ENCODE data around the gene TNFRSF4. TPM values are rescaled to one million over a fixed set of nuclear protein-coding genes. Genes with fewer than 3 reads are reported as not detected.

TNFRSF4 gene
- total and polyA plus RNA-seq, 10 of the 15 experiments (the other 5 are each of a cell fraction or from before 2014, with no cell fraction given) = 0.05 to 7.3 (median 2.5) TPM; not detected in 1

DNA sequence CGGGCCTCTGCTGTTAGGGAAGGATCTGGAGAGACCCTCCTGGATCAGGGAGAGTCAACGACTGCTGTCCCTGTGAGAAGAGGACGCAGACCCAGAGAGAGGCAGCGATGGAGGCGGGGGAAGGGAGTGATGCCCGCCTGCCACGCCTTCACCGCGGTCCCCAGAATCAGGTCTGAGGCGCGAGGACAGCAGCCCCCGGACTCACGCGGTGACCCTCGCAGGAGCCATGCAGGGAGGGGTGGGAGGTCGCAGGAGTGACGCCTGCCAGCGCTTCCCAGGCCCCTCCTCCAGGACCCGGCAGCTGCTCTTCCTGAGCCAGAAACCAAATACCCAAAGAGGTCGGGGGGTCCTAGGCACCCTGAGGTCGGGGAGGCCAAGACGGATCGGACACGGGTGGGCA, 6.2 kb upstream of the TNFRSF4 start:
- WGBS (ENCODE audit: insufficient coverage, insufficient replicate concordance, low lambda C conversion rate, missing lambda C conversion rate) = 90% methylated on average over 24 of the region's 24 CpGs
- peaks cover 5% of the 10 kb centered on the region for H3K4me1 ChIP-seq (ENCODE audit: control insufficient read depth, insufficient read depth, low read length)
- ATAC-seq = no peak
- no peaks in the 10 kb centered on the region for H3K27me3 ChIP-seq (replicated peaks in 1 of 2; ENCODE audit: control insufficient read depth in 2 of 2, insufficient read depth in 2 of 2, low read length in 1 of 2)
- peaks cover 6 to 41% of the 10 kb centered on the region in 2 experiments for H3K36me3 ChIP-seq (ENCODE audit: control insufficient read depth in 2 of 2, insufficient read depth in 2 of 2, low read length in 1 of 2)
- intact Hi-C loops (cut with micrococcal nuclease; ENCODE audit: unreplicated experiment) (no loop called here), in situ Hi-C loops (cut with MboI) (no loop called here)
- DNase-seq (ENCODE audit: low read depth, low spot score) = no peak
- SMC1A ChIA-PET (ENCODE audit: uncharacterized antibody, unreplicated experiment) = no interaction called here
- no peaks in the 10 kb centered on the region; the same call in 1 of the 2 replicates for H3K79me2 ChIP-seq (ENCODE audit: control insufficient read depth, insufficient read depth, low read length)
- CTCF ChIA-PET = interaction anchor here (1.2 kb wide), 1 partner anchor 11 kb away, joined by 4 read pairs; no protein-coding TSS in a partner anchor
- FAIRE-seq = no peak
- RAD21 ChIA-PET (ENCODE audit: unreplicated experiment) = no interaction called here
- no TSS peak for BruUV-seq (replicated peaks)
- no peak overlapping the region for H3K27ac ChIP-seq (ENCODE audit: control insufficient read depth, insufficient read depth)
- no peak overlapping the region for H3K4me2 ChIP-seq (ENCODE audit: control insufficient read depth, insufficient read depth)
- no peaks in the 10 kb centered on the region for H4K20me1 ChIP-seq (ENCODE audit: control insufficient read depth, insufficient read depth)
- no peaks in the 10 kb centered on the region; the same call in 2 of the 3 replicates for H3K9me3 ChIP-seq (replicated peaks; ENCODE audit: control insufficient read depth, insufficient read depth, low read length)
- no peak overlapping the region for H3K9ac ChIP-seq (ENCODE audit: control insufficient read depth, insufficient read depth, low read length)
- POLR2A ChIA-PET = no interaction called here
- H3K4me3 ChIP-seq = no peak overlapping the region
- TF ChIP-seq BMI1 (IDR thresholded peaks at IDR 0.05; ENCODE audit: borderline replicate concordance) (no peak), CBFB (IDR thresholded peaks at IDR 0.05; ENCODE audit: low read depth) (no peak), ZNF687 (IDR thresholded peaks at IDR 0.05) (no peak), YY1 (IDR thresholded peaks at IDR 0.05; ENCODE audit: low read depth, low read length) (no peak), NFIC (IDR thresholded peaks at IDR 0.05; ENCODE audit: low read depth, low read length) (no peak), E4F1 (IDR thresholded peaks at IDR 0.05; ENCODE audit: borderline replicate concordance, partially characterized antibody) (no peak), DPF2 (IDR thresholded peaks at IDR 0.05) (no peak), STAT3 (IDR thresholded peaks at IDR 0.05; ENCODE audit: low read depth, low read length) (no peak)
- TF ChIP-seq, protein P1, sequence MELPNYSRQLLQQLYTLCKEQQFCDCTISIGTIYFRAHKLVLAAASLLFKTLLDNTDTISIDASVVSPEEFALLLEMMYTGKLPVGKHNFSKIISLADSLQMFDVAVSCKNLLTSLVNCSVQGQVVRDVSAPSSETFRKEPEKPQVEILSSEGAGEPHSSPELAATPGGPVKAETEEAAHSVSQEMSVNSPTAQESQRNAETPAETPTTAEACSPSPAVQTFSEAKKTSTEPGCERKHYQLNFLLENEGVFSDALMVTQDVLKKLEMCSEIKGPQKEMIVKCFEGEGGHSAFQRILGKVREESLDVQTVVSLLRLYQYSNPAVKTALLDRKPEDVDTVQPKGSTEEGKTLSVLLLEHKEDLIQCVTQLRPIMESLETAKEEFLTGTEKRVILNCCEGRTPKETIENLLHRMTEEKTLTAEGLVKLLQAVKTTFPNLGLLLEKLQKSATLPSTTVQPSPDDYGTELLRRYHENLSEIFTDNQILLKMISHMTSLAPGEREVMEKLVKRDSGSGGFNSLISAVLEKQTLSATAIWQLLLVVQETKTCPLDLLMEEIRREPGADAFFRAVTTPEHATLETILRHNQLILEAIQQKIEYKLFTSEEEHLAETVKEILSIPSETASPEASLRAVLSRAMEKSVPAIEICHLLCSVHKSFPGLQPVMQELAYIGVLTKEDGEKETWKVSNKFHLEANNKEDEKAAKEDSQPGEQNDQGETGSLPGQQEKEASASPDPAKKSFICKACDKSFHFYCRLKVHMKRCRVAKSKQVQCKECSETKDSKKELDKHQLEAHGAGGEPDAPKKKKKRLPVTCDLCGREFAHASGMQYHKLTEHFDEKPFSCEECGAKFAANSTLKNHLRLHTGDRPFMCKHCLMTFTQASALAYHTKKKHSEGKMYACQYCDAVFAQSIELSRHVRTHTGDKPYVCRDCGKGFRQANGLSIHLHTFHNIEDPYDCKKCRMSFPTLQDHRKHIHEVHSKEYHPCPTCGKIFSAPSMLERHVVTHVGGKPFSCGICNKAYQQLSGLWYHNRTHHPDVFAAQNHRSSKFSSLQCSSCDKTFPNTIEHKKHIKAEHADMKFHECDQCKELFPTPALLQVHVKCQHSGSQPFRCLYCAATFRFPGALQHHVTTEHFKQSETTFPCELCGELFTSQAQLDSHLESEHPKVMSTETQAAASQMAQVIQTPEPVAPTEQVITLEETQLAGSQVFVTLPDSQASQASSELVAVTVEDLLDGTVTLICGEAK (IDR thresholded peaks at IDR 0.05; ENCODE audit: borderline replicate concordance) = no peak
- no peak overlapping the region for H2AFZ ChIP-seq (ENCODE audit: control insufficient read depth, low read depth, low read length)
